Panc1 (cell line): Measurements from ENCODE around the gene ICA1. TPM values are rescaled to one million over a fixed set of nuclear protein-coding genes. Genes with fewer than 3 reads are reported as not detected.

Experiments used
- ATAC-seq: fragments of 200-7000 bp; cut with Tn5 transposase; 2 replicates; pipeline ENCODE4 v1.9.1; 2020; ENCODE audit warnings: mild to moderate bottlenecking, moderate library complexity
- BruUV-seq: library from RNA; stranded (reverse); fragments of 400-500 nt; replicated peaks from 2 replicates; lab custom pipeline; 2021; lab: Mats Ljungman, UMichigan
- CTCF ChIA-PET: fragments of 300-600 bp; sonication (Branson Sonifier 250); formaldehyde crosslinking; loops from one replicate; lab custom pipeline; 2022; ENCODE audit warnings: antibody characterized with exemption; lab: Charles Lee
- POLR2A ChIA-PET: fragments of 300-600 bp; sonication (Branson Sonifier 250); formaldehyde crosslinking; loops from one replicate; lab custom pipeline; 2022; ENCODE audit warnings: antibody characterized with exemption; lab: Charles Lee
- DNase-seq: peaks from one replicate; pipeline ENCODE4 v3.0.0-alpha.2; 2010; ENCODE audit warnings: low read depth, low spot score
- H3K27ac ChIP-seq: 2 replicates; pipeline ENCODE4 v1.5.1; 2011; ENCODE audit warnings: mild to moderate bottlenecking, low read length, inconsistent platforms
- H3K27me3 ChIP-seq: fragments of 200-500 bp; sonication (Bioruptor generic); 2 replicates; pipeline ENCODE4 v1.6.0; 2014; ENCODE audit warnings: low read length, inconsistent platforms; ENCODE audit not compliant: control insufficient read depth, insufficient read depth
- H3K36me3 ChIP-seq: fragments of 200-500 bp; sonication (Bioruptor generic); 2 replicates; pipeline ENCODE4 v1.5.1; 2014; ENCODE audit warnings: inconsistent platforms, mild to moderate bottlenecking, low read length, moderate library complexity; ENCODE audit not compliant: control insufficient read depth, insufficient read depth
- H3K4me1 ChIP-seq: 2 replicates; pipeline ENCODE4 v1.5.1; 2011; ENCODE audit warnings: inconsistent platforms, mild to moderate bottlenecking, low read length, moderate library complexity; ENCODE audit not compliant: control insufficient read depth, insufficient read depth
- H3K4me3 ChIP-seq, 2 experiments: 2 replicates each; pipeline ENCODE4 v1.5.1; 2011 to 2012; ENCODE audit warnings: low read depth in 2 of 2, low read length in 2 of 2, mild to moderate bottlenecking in 2 of 2, inconsistent platforms in 1 of 2, moderate library complexity in 1 of 2
- H3K9me3 ChIP-seq: fragments of 200-500 bp; sonication (Bioruptor generic); 2 replicates; pipeline ENCODE4 v1.5.1; 2014; ENCODE audit warnings: low read depth, mild to moderate bottlenecking, inconsistent platforms, low read length, moderate library complexity; ENCODE audit not compliant: control insufficient read depth, insufficient read depth
- CTCF ChIP-seq: fragments of 450-650 bp; IDR thresholded peaks from 2 replicates; pipeline ENCODE4 v1.5.1; 2017; ENCODE audit warnings: mild to moderate bottlenecking
- POLR2AphosphoS5 ChIP-seq: IDR thresholded peaks from 2 replicates; pipeline ENCODE4 v1.6.1; 2012; ENCODE audit warnings: mild to moderate bottlenecking, low read depth, low read length, moderate library complexity
- REST ChIP-seq, 2 experiments: IDR thresholded peaks; 2 replicates each; pipeline ENCODE4 v1.6.1; 2011 to 2012; ENCODE audit warnings: low read depth in 2 of 2, control low read depth in 1 of 2, low read length in 1 of 2, mild to moderate bottlenecking in 1 of 2, moderate library complexity in 1 of 2; ENCODE audit not compliant: insufficient read depth in 1 of 2
- SIN3A ChIP-seq: IDR thresholded peaks from 2 replicates; pipeline ENCODE4 v1.6.1; 2012; ENCODE audit warnings: low read depth, mild to moderate bottlenecking, low read length, moderate library complexity, borderline replicate concordance; ENCODE audit not compliant: insufficient read depth
- TCF7L2 ChIP-seq: IDR thresholded peaks from 2 replicates; pipeline ENCODE4 v1.6.1; 2011; ENCODE audit warnings: mild to moderate bottlenecking, low read depth, low read length, inconsistent platforms
- in situ Hi-C: cut with HindIII; loops from 2 replicates; pipeline ENCODE4 v1.10.0; 2016; ENCODE audit warnings: low sequenced_read_pairs, low pct_unique_long_range_greater_than_20kb
- intact Hi-C: fragments of 100-400 bp; cut with micrococcal nuclease; formaldehyde crosslinking; loops from one replicate; pipeline ENCODE4 v1.10.0; 2022; ENCODE audit not compliant: unreplicated experiment
- total RNA-seq: library from RNA; stranded (reverse); gene quantifications from one replicate; pipeline ENCODE4 v1.2.1, GENCODE V29; 2021; ENCODE audit not compliant: unreplicated experiment

ICA1 gene
- total RNA-seq, 1 experiment from 2014 or later, result 1.1 TPM

GRCh38 chr7:8142477-8142876 lies 119.5 kb downstream of the ICA1 start:
- intact Hi-C loops (no loop called here), in situ Hi-C loops (no loop called here)
- no peaks in the 10 kb centered on the region for H3K4me1 ChIP-seq
- H3K9me3 ChIP-seq, result no peaks in the 10 kb centered on the region
- no peak overlapping the region for H3K4me3 ChIP-seq
- no TSS peak for BruUV-seq
- TF ChIP-seq CTCF (no peak), POLR2AphosphoS5 (no peak), REST (IDR thresholded peaks at IDR 0.05; ENCODE audit: insufficient read depth in 1 of 2, low read depth in 2 of 2, low read length in 1 of 2) (no peak), SIN3A (no peak), TCF7L2 (no peak)
- H3K27me3 ChIP-seq, result peaks cover 2% of the 10 kb centered on the region; the same call in 1 of the 2 replicates
- CTCF ChIA-PET, result no interaction called here
- no peak for DNase-seq
- H3K36me3 ChIP-seq, result no peaks in the 10 kb centered on the region
- ATAC-seq, result no peak
- POLR2A ChIA-PET, result no interaction called here
- no peak overlapping the region for H3K27ac ChIP-seq

- Histone ChIP-seq H3K4me3 (no peak overlapping the region), H3K4me1 (no peaks in the 10 kb centered on the region), H3K27ac (no peak overlapping the region), H3K36me3 (no peaks in the 10 kb centered on the region), H3K9me3 (no peaks in the 10 kb centered on the region), H3K27me3 (peaks cover 2% of the 10 kb centered on the region; the same call in 1 of the 2 replicates)
- ChIA-PET CTCF (no interaction called here), POLR2A (no interaction called here)
- no peak for DNase-seq
- no TSS peak for BruUV-seq
- no peak for ATAC-seq
- TF ChIP-seq CTCF, result no peak
- TF ChIP-seq TCF7L2, result no peak
- no peak for TF ChIP-seq REST (IDR thresholded peaks at IDR 0.05; ENCODE audit: insufficient read depth in 1 of 2, low read depth in 2 of 2, low read length in 1 of 2)
- TF ChIP-seq SIN3A, result no peak
- TF ChIP-seq POLR2AphosphoS5, result no peak
- in situ Hi-C loops, result no loop called here
- intact Hi-C loops, result no loop called here
Measured at GRCh38 chr7:8141070-8141469, 120.9 kb downstream of the ICA1 start.
